Cerebellar nuclear complex (tissue), 1 donor: Measurements from ENCODE around the gene AKAP13.

Experiments used
- DNase-seq, 2 experiments: peaks; one replicate each; lab custom pipeline; 2025; lab: John Stamatoyannopoulos, UW

AKAP13 gene

GRCh38 chr15:85598718-85599398 lies 218.5 kb downstream of the AKAP13 start:
- no peak for DNase-seq

DNA sequence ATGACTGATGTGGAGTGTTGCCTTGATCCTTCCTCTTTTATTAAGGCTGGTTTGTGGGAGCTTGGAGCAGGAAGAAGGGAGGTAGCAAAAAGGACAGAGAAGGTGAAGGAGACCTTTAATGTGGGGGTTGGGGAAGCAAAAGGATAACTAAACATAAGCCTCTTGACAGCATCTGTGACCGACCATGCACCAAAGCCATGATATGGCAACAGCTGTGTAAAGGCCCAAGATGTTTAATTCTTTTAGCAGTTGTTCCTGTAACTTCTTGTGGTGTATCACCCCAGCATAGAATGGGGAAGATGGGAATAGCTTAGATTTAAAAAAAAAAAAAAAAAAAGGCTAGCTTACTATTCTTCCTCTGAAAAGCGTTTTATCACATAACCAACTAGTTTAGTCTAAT lies 219.6 kb downstream of the AKAP13 start:
- DNase-seq, result no peak

GRCh38 chr15:85603160-85603559 lies 222.8 kb downstream of the AKAP13 start:
- DNase-seq, result no peak

DNA sequence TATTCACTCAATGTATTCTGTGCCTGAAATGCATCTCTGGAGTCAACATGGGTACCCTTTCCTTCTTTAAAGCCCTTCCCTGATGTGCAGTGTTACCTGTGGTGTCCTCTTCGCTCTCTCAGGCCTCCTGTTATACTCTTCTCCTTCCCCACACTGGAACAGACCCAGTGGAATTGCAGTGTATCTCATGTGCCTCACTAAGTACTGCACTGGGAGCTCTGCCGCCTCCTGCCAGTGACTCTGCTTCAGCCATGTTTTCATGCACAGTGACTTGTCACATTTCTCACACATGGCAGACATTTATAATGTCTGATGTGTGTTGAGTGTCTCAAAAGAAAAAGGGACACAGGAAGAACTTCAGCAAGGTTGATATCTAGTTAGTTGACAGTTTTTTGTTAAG lies 223.3 kb downstream of the AKAP13 start:
- DNase-seq, result no peak

DNA sequence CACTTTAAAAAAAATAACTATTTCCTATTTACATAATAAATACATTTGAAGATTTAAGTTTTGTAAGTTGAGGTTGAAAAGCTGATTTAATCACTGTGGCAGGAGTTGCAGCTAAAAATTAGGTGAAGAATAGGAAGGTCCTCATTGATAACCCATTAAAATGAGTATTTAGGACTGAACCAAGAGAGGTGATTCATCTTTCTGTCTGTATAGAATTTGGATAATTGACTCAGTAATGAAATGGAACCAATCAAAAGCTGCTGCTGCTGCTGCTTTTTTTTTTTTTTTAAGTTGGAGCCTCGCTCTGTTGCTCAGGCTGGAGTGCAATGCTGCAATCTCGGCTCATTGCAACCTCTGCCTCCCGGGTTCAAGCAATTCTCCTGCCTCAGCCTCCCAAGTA lies 223.8 kb downstream of the AKAP13 start:
- no peak for DNase-seq

- DNase-seq, result no peak
Observed at GRCh38 chr15:85606738-85607137, 226.3 kb downstream of the AKAP13 start.

DNA sequence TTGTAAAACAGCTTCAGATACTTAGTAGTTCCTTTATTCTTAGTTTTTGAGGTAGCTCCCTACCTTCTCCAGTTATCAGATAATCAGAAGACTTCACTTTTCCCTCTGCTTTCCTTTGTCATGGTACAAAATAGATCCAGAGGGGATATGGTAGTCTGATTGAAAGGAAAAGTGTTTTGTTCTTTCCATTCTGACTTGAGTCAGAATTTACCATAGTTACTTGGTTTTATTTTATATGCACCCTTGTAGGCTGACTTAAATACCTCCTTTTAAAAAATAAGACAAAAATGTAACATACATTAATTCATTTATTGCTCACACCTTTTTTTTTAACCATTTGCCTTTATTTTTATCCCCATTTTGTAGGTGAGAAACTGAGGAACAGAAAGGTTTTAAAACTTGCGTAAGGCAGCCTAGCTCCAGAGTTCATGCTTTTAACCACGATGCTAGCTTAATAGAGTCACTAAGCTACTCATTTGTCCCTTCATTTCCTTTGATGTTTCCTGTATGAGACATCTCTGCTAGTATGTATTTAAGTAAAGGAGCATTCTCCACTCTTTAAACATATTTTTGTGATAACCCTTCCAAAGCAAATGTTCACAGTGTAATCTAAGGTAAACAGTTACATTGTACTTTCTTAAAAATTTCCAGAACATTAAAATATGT lies 226.9 kb downstream of the AKAP13 start:
- no peak for DNase-seq

DNA sequence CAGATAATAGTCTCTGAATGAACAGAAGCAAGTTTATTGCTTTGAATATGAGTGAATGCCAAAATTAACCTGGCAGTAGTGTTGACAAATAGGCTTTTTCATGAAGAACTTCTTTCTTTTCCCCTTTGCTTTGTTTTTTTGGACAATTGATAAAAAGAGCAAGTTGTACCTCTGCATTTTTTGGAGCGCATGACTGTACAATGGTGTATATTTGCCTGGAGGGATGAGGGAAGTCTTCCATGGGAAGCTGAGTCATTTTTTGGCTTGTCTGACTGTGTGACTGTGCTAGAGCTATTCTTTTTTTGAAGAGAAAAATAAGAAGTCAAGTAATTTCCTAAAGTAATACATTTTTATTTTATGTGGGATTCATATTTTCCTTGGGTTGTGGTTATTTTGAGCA lies 227.4 kb downstream of the AKAP13 start:
- DNase-seq, result no peak

DNA sequence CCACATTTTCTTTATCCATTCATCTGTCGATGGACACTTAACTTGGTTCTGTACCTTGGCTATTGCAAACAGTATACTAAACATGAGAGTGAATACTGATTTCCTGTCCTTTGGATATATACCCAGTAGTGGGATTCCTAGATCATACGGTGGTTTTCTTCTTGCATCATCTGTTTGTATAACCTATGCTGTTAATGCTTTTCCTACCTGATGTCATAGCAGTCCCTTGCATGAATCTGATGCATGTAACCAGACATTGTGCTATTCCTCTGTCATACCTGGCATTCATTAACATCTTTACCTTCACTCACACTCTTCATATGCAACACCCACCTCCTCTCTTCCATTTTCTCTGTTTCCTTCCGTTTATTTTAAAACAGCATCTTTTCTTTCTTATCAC lies 229.1 kb downstream of the AKAP13 start:
- DNase-seq, result no peak

DNA sequence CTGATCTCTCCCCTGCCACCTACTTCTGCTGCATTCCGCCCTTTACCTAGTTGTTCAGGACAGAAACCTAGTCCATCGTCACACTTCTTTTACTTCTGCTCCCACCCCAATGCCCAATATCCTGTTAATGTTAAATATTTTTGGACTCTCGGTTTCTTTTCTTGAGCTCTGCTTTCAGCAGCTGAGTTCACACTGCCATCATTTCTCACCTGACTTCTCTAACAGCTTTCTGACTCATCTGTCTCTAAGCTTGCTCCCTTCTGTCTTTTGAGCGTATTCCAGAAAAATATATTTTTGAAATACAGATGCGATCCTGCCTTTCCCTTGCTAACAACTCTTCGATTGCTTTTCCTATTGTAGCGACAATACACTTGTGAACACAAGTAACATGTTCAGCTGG lies 231.0 kb downstream of the AKAP13 start:
- no peak for DNase-seq

DNA sequence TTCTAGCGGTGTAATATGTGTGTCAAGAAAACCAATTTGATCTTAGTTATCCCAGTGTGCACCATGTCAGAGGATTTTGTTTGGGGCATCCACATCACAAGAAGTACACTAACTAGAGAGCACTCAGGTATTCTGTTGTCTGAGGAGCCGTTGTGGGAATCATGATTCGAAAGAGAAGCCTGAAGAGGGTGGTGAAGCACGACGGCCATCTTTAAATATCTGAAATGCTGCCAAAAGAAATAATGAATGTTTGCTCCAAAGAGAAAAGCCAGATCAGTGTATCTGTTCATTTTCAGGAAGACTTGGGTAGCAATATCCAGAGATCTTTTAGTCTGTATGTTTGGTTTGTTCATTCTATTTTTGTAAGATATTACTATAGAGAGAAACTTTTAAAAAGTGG lies 233.7 kb downstream of the AKAP13 start:
- DNase-seq, result no peak

GRCh38 chr15:85615930-85616329 lies 235.5 kb downstream of the AKAP13 start:
- no peak for DNase-seq

GRCh38 chr15:85616549-85617110 lies 236.2 kb downstream of the AKAP13 start:
- no peak for DNase-seq

GRCh38 chr15:85618228-85618505 lies 237.8 kb downstream of the AKAP13 start:
- DNase-seq, result no peak

DNA sequence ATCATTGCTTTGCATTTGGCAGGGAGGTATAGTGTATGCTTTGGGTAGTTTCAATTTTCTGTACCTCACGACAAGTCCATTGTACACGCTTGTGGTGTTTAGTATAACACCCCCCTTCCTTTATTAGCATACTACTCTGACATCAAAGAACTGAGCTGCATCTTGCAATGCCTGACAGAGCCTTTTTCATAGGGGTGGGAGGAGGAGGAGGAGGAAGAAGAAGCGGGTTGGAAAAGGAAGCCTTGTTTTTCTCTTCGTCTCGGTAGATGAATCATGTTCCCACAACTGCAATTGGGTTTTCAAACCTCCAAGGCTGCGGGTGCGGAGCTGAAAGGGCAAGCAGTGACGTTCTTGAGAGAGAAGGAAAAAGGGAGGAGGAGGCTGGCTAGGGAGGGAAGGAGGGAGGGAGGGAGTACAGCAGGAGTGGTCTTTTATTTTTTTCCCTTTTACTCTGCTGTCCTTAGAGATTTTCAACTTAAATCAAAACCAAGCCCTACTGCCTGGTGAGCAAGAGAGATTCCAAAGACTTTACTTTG lies 238.6 kb downstream of the AKAP13 start:
- DNase-seq, result no peak

GRCh38 chr15:85619992-85620689 lies 239.7 kb downstream of the AKAP13 start:
- DNase-seq, result no peak

GRCh38 chr15:85620690-85621049 lies 240.3 kb downstream of the AKAP13 start:
- no peak for DNase-seq

DNA sequence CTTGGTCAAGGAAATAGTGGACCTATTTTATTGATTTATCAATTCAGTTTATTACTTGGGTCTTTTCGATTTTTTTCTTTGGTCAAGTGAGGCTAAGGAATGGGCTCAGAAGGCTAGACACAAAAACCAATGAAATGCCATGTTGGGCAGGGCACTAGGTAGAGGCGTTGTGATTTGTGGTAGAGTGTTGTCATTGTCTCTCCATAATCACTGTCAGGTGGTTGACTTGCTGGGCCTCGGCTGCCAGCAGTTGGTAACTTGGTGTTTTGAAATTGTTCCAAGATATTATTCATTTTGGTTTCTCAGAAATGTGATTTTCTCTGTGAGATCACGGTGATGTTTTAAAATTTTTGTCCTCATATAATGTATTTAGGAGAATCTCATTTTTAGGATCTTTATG lies 240.7 kb downstream of the AKAP13 start:
- no peak for DNase-seq

DNA sequence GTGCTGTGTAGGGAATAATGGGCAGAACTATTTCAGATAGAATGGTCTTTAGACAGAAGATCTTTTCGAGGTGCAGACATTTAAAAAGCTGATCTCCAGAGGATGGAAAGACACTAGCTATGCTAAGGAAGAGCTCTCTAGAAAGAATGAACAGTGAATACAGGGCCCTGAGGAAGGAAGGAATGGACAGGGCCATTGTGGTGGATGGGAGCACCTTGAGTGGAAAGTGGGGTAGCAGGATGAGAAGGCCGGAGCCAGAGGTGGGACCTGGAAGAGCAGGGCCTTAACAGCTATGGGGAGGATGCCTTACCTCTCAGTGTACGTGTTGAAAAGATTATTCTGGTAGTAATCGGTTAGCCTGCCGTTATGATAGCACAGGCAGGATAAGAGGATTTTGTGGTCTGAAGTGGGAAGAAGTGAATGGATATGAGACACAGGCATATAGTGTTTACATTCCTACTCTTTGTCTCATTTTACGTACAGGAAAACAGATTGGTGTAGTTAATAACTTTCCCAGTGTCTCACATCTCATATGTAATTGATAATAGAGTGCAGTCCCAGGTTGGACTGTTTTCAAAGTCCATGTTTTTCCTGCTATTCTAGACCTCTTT lies 241.9 kb downstream of the AKAP13 start:
- DNase-seq, result no peak

DNA sequence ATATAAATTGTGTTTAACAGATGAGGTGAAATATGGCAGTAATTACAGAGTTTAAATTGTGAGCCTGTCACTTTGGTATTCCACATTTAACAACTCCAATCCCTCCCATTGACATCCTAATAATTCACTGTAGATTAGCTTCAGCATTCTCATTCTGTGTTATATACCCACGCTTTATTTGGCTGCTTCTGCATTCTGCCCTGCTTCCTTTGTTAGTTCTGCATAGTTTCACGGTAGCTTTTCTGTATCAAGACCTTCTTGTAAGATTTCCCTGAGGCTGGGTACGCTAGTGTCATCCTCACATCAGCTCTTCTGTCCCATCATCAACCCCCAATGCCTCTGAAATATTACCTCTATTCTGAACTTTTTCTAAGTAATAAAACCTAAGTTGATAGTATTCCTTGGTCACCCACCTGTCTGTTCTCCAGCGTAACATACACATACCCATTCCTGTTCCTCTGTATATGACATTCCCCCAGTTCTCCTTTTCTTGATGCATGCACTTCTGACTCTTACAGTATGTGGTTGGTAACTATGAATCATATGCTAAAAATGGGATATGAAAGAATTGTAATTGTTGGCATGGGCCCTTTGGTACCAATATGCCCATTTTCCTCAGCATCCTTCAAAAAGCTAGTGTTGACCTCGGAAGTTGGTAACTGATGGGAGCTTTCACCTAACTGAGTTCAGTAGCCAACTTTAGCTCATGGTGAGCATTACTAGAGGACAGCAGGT lies 243.1 kb downstream of the AKAP13 start:
- no peak for DNase-seq

DNA sequence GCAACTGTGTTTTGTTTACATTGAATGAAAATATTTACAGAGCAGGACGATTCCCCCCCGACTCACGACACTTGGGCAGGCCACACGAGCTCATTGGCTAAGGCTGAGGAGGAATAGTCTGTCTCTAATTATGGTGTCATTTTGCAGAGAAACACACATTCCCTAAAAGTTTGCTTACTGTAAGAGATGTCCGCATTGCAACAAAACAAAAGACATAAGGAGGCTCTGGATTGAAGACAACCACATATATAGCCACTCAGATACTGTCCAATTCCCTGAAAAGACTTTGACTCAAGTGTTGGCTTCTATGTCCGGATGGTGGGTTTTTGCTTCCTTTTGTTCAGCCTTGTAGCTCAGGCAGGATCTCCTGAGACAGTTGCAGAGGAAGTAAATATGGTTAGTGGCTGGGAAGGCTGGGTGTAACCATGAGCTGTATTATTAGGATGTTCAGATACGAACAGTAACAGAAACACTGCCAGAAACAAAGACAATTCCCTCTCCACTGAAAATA lies 243.9 kb downstream of the AKAP13 start:
- DNase-seq, result no peak
